ENCODE data around the gene IZUMO4. TPM values are rescaled to one million over a fixed set of nuclear protein-coding genes. Genes with fewer than 3 reads are reported as not detected.

The IZUMO4 gene
- total and polyA plus RNA-seq, 7 experiments from 2014 or later: 0.73 to 26.8 (median 15.4) TPM

GRCh38 chr19:2110822-2111221, 14.1 kb downstream of the IZUMO4 start:
- ChIA-PET CTCF (interaction anchor here (0.9 kb wide), 1 partner anchor 91 kb away, joined by 4 read pairs; no protein-coding TSS in a partner anchor), POLR2A (no interaction called here)
- H3K9me3 ChIP-seq (ENCODE audit: control insufficient read depth in 2 of 3, low read length in 3 of 3): peaks cover 0 to 5% (median 0%) of the 10 kb centered on the region in 3 experiments
- no peak overlapping the region for H3K4me3 ChIP-seq (ENCODE audit: low read length)
- Mint-ChIP-seq H3K4me1 (peaks cover 0 to 10% (median 0%) of the 10 kb centered on the region in 7 donors), H3K36me3 (peaks cover 10 to 48% (median 28%) of the 10 kb centered on the region in 5 donors), H3K27me3 (no peaks in the 10 kb centered on the region), H3K27ac (no peak overlapping the region), H3K4me3 (no peak overlapping the region), H3K9me3 (no peaks in the 10 kb centered on the region)
- H3K36me3 ChIP-seq (ENCODE audit: control insufficient read depth in 2 of 3, insufficient read depth in 3 of 3, low read length in 3 of 3): peaks cover 0 to 95% (median 9%) of the 10 kb centered on the region in 3 experiments
- no peak for DNase-seq
- no peaks in the 10 kb centered on the region for H3K27me3 ChIP-seq (ENCODE audit: control insufficient read depth in 2 of 2, insufficient read depth in 2 of 2, low read length in 2 of 2)
- intact Hi-C loops (cut with micrococcal nuclease): no loop called here
- H3K4me1 ChIP-seq (ENCODE audit: control insufficient read depth in 2 of 2, insufficient read depth in 2 of 2, low read length in 2 of 2): peaks cover 0 to 12% of the 10 kb centered on the region in 2 donors
- ATAC-seq: peak; percentile 13
- H3K27ac ChIP-seq (ENCODE audit: low read depth, low read length): no peak overlapping the region

GRCh38 chr19:2111425-2111824, 14.7 kb downstream of the IZUMO4 start:
- H3K9me3 ChIP-seq (ENCODE audit: control insufficient read depth in 2 of 3, low read length in 3 of 3): no peaks in the 10 kb centered on the region
- Mint-ChIP-seq H3K4me1 (peaks cover 0 to 10% (median 0%) of the 10 kb centered on the region in 7 donors), H3K27ac (no peak overlapping the region), H3K9me3 (no peaks in the 10 kb centered on the region), H3K4me3 (no peak overlapping the region), H3K36me3 (peaks cover 9 to 42% (median 23%) of the 10 kb centered on the region in 5 donors), H3K27me3 (no peaks in the 10 kb centered on the region)
- ATAC-seq (no peak), DNase-seq (no peak)
- no peaks in the 10 kb centered on the region for H3K27me3 ChIP-seq (ENCODE audit: control insufficient read depth in 2 of 2, insufficient read depth in 2 of 2, low read length in 2 of 2)
- no peak overlapping the region for H3K4me3 ChIP-seq (ENCODE audit: low read length)
- ChIA-PET CTCF (no interaction called here), POLR2A (no interaction called here)
- peaks cover 0 to 12% of the 10 kb centered on the region in 2 donors for H3K4me1 ChIP-seq (ENCODE audit: control insufficient read depth in 2 of 2, insufficient read depth in 2 of 2, low read length in 2 of 2)
- no peak overlapping the region for H3K27ac ChIP-seq (ENCODE audit: low read depth, low read length)
- H3K36me3 ChIP-seq (ENCODE audit: control insufficient read depth in 2 of 3, insufficient read depth in 3 of 3, low read length in 3 of 3): peaks cover 0 to 95% (median 9%) of the 10 kb centered on the region in 3 experiments
- intact Hi-C loops (cut with micrococcal nuclease): no loop called here

GRCh38 chr19:2111886-2112285, 15.2 kb downstream of the IZUMO4 start:
- H3K9me3 Mint-ChIP-seq: no peaks in the 10 kb centered on the region
- CTCF ChIA-PET: no interaction called here
- Histone ChIP-seq H3K4me1 (ENCODE audit: control insufficient read depth in 2 of 2, insufficient read depth in 2 of 2, low read length in 2 of 2) (peaks cover 0 to 12% of the 10 kb centered on the region in 2 donors), H3K4me3 (ENCODE audit: low read length) (no peak overlapping the region), H3K27me3 (ENCODE audit: control insufficient read depth in 2 of 2, insufficient read depth in 2 of 2, low read length in 2 of 2) (no peaks in the 10 kb centered on the region), H3K36me3 (ENCODE audit: control insufficient read depth in 2 of 3, insufficient read depth in 3 of 3, low read length in 3 of 3) (peaks cover 0 to 95% (median 9%) of the 10 kb centered on the region in 3 experiments), H3K9me3 (ENCODE audit: control insufficient read depth in 2 of 3, low read length in 3 of 3) (no peaks in the 10 kb centered on the region), H3K27ac (ENCODE audit: low read depth, low read length) (no peak overlapping the region)
- H3K4me1 Mint-ChIP-seq: peaks cover 0 to 10% (median 0%) of the 10 kb centered on the region in 7 donors
- POLR2A ChIA-PET: no interaction called here
- intact Hi-C loops (cut with micrococcal nuclease): no loop called here
- DNase-seq: no peak
- no peaks in the 10 kb centered on the region for H3K27me3 Mint-ChIP-seq
- H3K36me3 Mint-ChIP-seq: peaks cover 6 to 37% (median 18%) of the 10 kb centered on the region in 5 donors
- H3K27ac Mint-ChIP-seq: no peak overlapping the region
- no peak overlapping the region for H3K4me3 Mint-ChIP-seq
- no peak for ATAC-seq

GRCh38 chr19:2112516-2113320, 16.0 kb downstream of the IZUMO4 start:
- H3K4me3 Mint-ChIP-seq: no peak overlapping the region
- ChIA-PET POLR2A (no interaction called here), CTCF (no interaction called here)
- ATAC-seq (peak; percentile 30), DNase-seq (no peak)
- no peak overlapping the region for H3K27ac ChIP-seq (ENCODE audit: low read depth, low read length)
- H3K4me1 Mint-ChIP-seq: peaks cover 0 to 10% (median 0%) of the 10 kb centered on the region in 7 donors
- intact Hi-C loops (cut with micrococcal nuclease): no loop called here
- no peaks in the 10 kb centered on the region for H3K27me3 Mint-ChIP-seq
- H3K27me3 ChIP-seq (ENCODE audit: control insufficient read depth in 2 of 2, insufficient read depth in 2 of 2, low read length in 2 of 2): no peaks in the 10 kb centered on the region
- no peaks in the 10 kb centered on the region for H3K9me3 ChIP-seq (ENCODE audit: control insufficient read depth in 2 of 3, low read length in 3 of 3)
- H3K4me3 ChIP-seq (ENCODE audit: low read length): no peak overlapping the region
- H3K27ac Mint-ChIP-seq: peak overlapping the region in 1 of 9 donors; percentile 18
- no peaks in the 10 kb centered on the region for H3K9me3 Mint-ChIP-seq
- peaks cover 0 to 12% of the 10 kb centered on the region in 2 donors for H3K4me1 ChIP-seq (ENCODE audit: control insufficient read depth in 2 of 2, insufficient read depth in 2 of 2, low read length in 2 of 2)
- H3K36me3 ChIP-seq (ENCODE audit: control insufficient read depth in 2 of 3, insufficient read depth in 3 of 3, low read length in 3 of 3): peaks cover 0 to 98% (median 9%) of the 10 kb centered on the region in 3 experiments
- peaks cover 5 to 32% (median 14%) of the 10 kb centered on the region in 5 donors for H3K36me3 Mint-ChIP-seq

- peaks cover 0 to 98% (median 14%) of the 10 kb centered on the region in 3 experiments for H3K36me3 ChIP-seq (ENCODE audit: control insufficient read depth in 2 of 3, insufficient read depth in 3 of 3, low read length in 3 of 3)
- CTCF ChIA-PET: no interaction called here
- DNase-seq: no peak
- H3K36me3 Mint-ChIP-seq: peaks cover 6 to 32% (median 11%) of the 10 kb centered on the region in 5 donors
- H3K27ac ChIP-seq (ENCODE audit: low read depth, low read length): no peak overlapping the region
- H3K27me3 Mint-ChIP-seq: no peaks in the 10 kb centered on the region
- H3K4me1 Mint-ChIP-seq: peaks cover 0 to 10% (median 0%) of the 10 kb centered on the region in 7 donors
- H3K4me1 ChIP-seq (ENCODE audit: control insufficient read depth in 2 of 2, insufficient read depth in 2 of 2, low read length in 2 of 2): peaks cover 0 to 12% of the 10 kb centered on the region in 2 donors
- ATAC-seq: no peak
- no peaks in the 10 kb centered on the region for H3K9me3 Mint-ChIP-seq
- POLR2A ChIA-PET: no interaction called here
- H3K4me3 Mint-ChIP-seq: no peak overlapping the region
- no peaks in the 10 kb centered on the region for H3K9me3 ChIP-seq (ENCODE audit: control insufficient read depth in 2 of 3, low read length in 3 of 3)
- peak overlapping the region in 4 of 9 donors; percentile 35 to 68 (median 44) for H3K27ac Mint-ChIP-seq
- H3K27me3 ChIP-seq (ENCODE audit: control insufficient read depth in 2 of 2, insufficient read depth in 2 of 2, low read length in 2 of 2): no peaks in the 10 kb centered on the region
- intact Hi-C loops (cut with micrococcal nuclease): no loop called here
- H3K4me3 ChIP-seq (ENCODE audit: low read length): no peak overlapping the region
Observed at GRCh38 chr19:2113439-2114211, 16.9 kb downstream of the IZUMO4 start.

- Histone ChIP-seq H3K4me3 (ENCODE audit: low read length) (no peak overlapping the region), H3K4me1 (ENCODE audit: control insufficient read depth in 2 of 2, insufficient read depth in 2 of 2, low read length in 2 of 2) (peaks cover 0 to 12% of the 10 kb centered on the region in 2 donors), H3K27me3 (ENCODE audit: control insufficient read depth in 2 of 2, insufficient read depth in 2 of 2, low read length in 2 of 2) (no peaks in the 10 kb centered on the region), H3K9me3 (ENCODE audit: control insufficient read depth in 2 of 3, low read length in 3 of 3) (no peaks in the 10 kb centered on the region), H3K36me3 (ENCODE audit: control insufficient read depth in 2 of 3, insufficient read depth in 3 of 3, low read length in 3 of 3) (peaks cover 0 to 98% (median 14%) of the 10 kb centered on the region in 3 experiments), H3K27ac (ENCODE audit: low read depth, low read length) (no peak overlapping the region)
- H3K4me3 Mint-ChIP-seq: no peak overlapping the region
- POLR2A ChIA-PET: no interaction called here
- DNase-seq (no peak), ATAC-seq (no peak)
- peak overlapping the region in 3 of 9 donors; percentile 35 to 68 (median 36) for H3K27ac Mint-ChIP-seq
- H3K27me3 Mint-ChIP-seq: no peaks in the 10 kb centered on the region
- no peaks in the 10 kb centered on the region for H3K9me3 Mint-ChIP-seq
- CTCF ChIA-PET: no interaction called here
- intact Hi-C loops (cut with micrococcal nuclease): no loop called here
- peaks cover 0 to 10% (median 0%) of the 10 kb centered on the region in 7 donors for H3K4me1 Mint-ChIP-seq
- H3K36me3 Mint-ChIP-seq: peaks cover 9 to 34% (median 10%) of the 10 kb centered on the region in 5 donors
Observed at GRCh38 chr19:2114218-2114617, 17.5 kb downstream of the IZUMO4 start.

Data from naive thymus-derived CD4-positive, alpha-beta T cell (primary cell).